ENCODE results near the gene TIMM13.
"Not testable (repeated sequence)": the region's sequence is repeated elsewhere in the genome, so short reads cannot be mapped to it uniquely, and the experiment has no call there.

TIMM13 gene

DNA sequence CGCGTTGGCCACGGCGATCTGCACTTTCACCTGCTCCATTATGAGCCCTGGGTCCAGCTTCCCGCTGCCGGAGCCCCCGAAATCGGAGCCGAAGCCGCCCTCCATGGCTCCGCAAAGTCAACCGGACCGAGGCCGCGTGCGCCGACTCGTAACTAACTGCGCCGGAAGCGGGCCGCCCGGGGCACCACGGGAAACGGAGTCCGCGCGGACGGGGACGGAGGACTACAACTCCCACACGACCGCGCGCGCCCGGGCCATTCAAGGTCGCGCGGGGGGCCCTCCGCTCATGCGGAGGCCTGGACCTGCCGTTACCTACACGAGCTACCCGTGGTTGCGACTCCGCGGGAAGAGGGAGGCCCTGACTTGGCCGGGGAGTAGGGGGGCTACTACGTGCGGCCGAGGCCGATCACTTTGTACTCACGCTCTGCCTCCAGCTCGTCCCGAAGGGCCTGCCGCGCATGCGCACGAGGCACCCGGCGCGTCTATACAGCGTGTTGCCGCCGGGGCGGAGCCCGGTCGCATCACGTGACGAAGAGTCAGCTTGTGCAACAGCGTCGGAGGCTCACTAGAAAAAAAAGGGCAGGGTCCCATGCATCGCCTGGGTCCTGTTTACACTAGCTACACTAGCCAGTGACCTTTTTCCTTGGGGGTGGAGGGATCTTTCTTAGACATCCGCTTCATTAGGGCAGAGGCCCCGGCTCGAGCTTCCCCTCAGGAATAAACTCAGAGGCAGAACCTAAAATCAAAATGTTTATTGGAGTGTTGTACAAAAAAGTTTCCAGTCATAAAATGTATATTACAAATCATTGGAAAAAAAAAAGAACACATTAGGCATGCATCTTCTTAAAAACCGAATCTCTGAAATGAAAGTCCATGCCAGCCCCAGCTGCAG lies at the start of gene TIMM13:
Gene TIMM13, minus strand, starts transcription at position 158 of the 892 bp plus-strand sequence. Its CDS starts 53 bp downstream, at position 105.
- in situ Hi-C loops (cut with HindIII; ENCODE audit: low pct_unique_long_range_greater_than_20kb, low sequenced_read_pairs): no loop called here
- peak; percentile 29; the same call in 1 of the 2 replicates for TF ChIP-seq JUND (IDR thresholded peaks at IDR 0.05; ENCODE audit: low read depth)
- DNase-seq (ENCODE audit: low read depth in 1 of 2, low spot score in 1 of 2): peak; percentile 92

DNA sequence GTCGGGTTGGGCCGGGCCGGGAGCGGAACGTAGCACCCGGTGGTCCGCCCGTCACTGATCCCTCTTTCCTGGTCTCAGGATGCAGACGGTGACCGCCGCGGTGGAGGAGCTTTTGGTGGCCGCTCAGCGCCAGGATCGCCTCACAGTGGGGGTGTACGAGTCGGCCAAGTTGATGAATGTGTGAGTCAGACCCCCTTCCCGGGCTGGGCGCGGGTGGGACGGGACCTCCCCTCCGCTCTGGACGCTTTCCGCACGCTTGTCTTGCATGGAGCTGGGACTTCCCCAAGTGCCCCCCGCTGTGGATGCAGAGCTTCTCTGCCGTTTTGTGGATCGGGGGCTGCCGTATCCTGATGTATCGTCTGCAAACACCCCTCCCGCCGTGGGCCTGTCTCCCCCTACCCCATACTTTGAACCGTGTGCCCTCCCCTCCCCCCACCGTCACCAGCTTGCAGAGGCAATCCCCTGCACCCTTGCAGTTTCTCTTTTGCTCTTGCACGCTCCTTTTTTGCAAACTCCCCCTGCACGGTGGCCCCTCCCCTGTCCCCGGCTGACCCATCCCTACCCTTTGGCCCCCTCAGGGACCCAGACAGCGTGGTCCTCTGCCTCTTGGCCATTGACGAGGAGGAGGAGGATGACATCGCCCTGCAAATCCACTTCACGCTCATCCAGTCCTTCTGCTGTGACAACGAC lies 49.2 kb upstream of the TIMM13 start:
- in situ Hi-C loops (cut with HindIII; ENCODE audit: low pct_unique_long_range_greater_than_20kb, low sequenced_read_pairs): no loop called here

GRCh38 chr19:2475702-2476450 lies 48.5 kb upstream of the TIMM13 start, which contains the start of gene GADD45B:
Gene GADD45B (plus strand): TSS chr19:2476127. CDS start chr19:2476359, 232 bp downstream.
- in situ Hi-C loops (cut with HindIII; ENCODE audit: low pct_unique_long_range_greater_than_20kb, low sequenced_read_pairs): no loop called here
- peak; percentile 97 for DNase-seq (ENCODE audit: low read depth in 1 of 2, low spot score in 1 of 2)
- TF ChIP-seq JUND (IDR thresholded peaks at IDR 0.05; ENCODE audit: low read depth): no peak

More for the DNA sequence above, 49.2 kb upstream of the TIMM13 start:
- TF ChIP-seq JUND (IDR thresholded peaks at IDR 0.05; ENCODE audit: low read depth): no peak
- DNase-seq (ENCODE audit: low read depth in 1 of 2, low spot score in 1 of 2): no peak

- in situ Hi-C loops (cut with HindIII; ENCODE audit: low pct_unique_long_range_greater_than_20kb, low sequenced_read_pairs): no loop called here
- DNase-seq (ENCODE audit: low read depth in 1 of 2, low spot score in 1 of 2): peak in 1 of 2 experiments; percentile 68
- TF ChIP-seq JUND (IDR thresholded peaks at IDR 0.05; ENCODE audit: low read depth): no peak
Measured at GRCh38 chr19:2475018-2475701, 47.8 kb upstream of the TIMM13 start.

- in situ Hi-C loops (cut with HindIII; ENCODE audit: low pct_unique_long_range_greater_than_20kb, low sequenced_read_pairs): no loop called here
- peak in 1 of 2 experiments; percentile 79 for DNase-seq (ENCODE audit: low read depth in 1 of 2, low spot score in 1 of 2)
- no peak for TF ChIP-seq JUND (IDR thresholded peaks at IDR 0.05; ENCODE audit: low read depth)
Measured at GRCh38 chr19:2474232-2475017, 47.0 kb upstream of the TIMM13 start.

DNA sequence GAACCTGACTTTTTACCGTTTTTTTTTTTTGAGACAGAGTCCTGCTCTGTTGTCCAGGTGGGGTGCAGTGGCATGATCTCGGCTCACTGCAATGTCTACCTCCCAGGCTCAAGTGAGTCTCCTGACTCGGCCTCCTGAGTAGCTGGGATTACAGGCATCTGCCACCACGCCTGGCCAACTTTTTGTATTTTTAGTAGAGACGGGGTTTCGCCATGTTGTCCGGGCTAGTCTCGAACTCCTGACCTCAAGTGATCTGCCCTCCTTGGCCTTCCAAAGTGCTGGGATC lies 42.5 kb upstream of the TIMM13 start:
- DNase-seq (ENCODE audit: low read depth in 1 of 2, low spot score in 1 of 2); in situ Hi-C loops (cut with HindIII; ENCODE audit: low pct_unique_long_range_greater_than_20kb, low sequenced_read_pairs): not testable (repeated sequence)

DNA sequence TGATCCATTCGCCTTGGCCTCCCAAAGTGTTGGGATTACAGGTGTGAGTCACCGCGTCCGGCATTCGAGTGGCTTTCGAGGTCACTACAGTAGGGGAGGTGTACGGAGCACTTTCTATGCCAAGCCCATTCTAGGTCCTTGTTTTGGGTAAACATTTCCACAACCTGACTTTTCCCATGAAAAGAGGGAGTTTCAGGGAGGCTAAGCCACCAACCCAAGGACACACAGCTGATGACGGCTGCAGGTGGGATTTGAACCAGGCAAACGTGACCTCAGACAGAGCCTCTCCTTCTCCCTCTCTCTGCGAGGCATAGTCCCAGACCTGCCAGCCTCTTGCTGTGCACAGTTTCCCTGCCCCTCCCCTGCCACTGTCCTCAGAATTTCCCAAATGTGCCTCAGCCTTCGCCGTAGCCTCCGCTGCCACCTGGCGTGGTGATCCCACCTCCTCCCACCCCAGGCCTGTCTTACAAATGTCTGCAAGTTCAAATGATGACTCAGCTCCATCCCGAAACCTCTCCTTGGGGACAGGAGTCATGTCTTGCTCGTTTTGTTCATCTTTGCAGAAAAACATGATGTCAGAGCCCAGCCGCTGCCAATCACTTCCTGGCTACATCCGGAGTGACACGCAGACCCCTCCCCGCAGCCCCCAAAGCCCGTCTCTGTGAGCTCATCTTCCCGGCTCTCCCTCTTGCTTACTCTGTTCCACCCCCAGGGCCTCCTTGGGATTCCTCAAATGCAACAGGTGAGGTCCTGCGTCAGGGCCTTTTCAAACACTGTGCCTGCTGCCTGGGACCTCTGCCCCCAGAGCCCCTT lies 41.9 kb upstream of the TIMM13 start:
- TF ChIP-seq JUND (IDR thresholded peaks at IDR 0.05; ENCODE audit: low read depth): no peak
- in situ Hi-C loops (cut with HindIII; ENCODE audit: low pct_unique_long_range_greater_than_20kb, low sequenced_read_pairs): no loop called here
- no peak for DNase-seq (ENCODE audit: low read depth in 1 of 2, low spot score in 1 of 2)

DNA sequence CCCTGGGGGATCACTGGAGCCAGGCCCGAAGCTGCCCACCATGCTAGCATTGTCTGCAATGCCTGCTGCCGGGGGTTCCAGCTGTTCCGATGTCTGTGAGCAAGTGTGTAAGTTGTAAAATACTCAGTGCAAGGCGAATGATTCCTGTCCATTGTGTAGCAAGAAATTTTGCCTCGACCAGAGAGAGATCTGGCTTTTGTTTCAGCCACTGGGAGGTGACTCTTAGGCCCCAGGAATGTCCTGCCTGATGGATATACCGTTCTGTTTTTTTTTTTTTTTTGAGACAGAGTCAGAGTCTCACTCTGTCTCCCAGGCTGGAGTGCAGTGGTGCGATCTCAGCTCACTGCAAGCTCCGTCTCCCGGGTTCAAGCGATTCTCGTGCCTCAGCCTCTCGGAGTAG lies 41.2 kb upstream of the TIMM13 start:
- no peak for DNase-seq (ENCODE audit: low read depth in 1 of 2, low spot score in 1 of 2)
- no peak for TF ChIP-seq JUND (IDR thresholded peaks at IDR 0.05; ENCODE audit: low read depth)
- in situ Hi-C loops (cut with HindIII; ENCODE audit: low pct_unique_long_range_greater_than_20kb, low sequenced_read_pairs): no loop called here

- in situ Hi-C loops (cut with HindIII; ENCODE audit: low pct_unique_long_range_greater_than_20kb, low sequenced_read_pairs): no loop called here
- DNase-seq (ENCODE audit: low read depth in 1 of 2, low spot score in 1 of 2): no peak
- no peak for TF ChIP-seq JUND (IDR thresholded peaks at IDR 0.05; ENCODE audit: low read depth)
Measured at GRCh38 chr19:2464389-2464788, 37.0 kb upstream of the TIMM13 start.

GRCh38 chr19:2463694-2464093 lies 36.3 kb upstream of the TIMM13 start:
- DNase-seq (ENCODE audit: low read depth in 1 of 2, low spot score in 1 of 2); in situ Hi-C loops (cut with HindIII; ENCODE audit: low pct_unique_long_range_greater_than_20kb, low sequenced_read_pairs): not testable (repeated sequence)

Data from T47D (cell line).